CD4-positive, CD25-positive, alpha-beta regulatory T cell (primary cell): ENCODE data around the gene OSBPL7. TPM values are rescaled to one million over a fixed set of nuclear protein-coding genes. Genes with fewer than 3 reads are reported as not detected.
A peak's percentile ranks its signal among the peaks of the same experiment; 100 is the strongest.
"Not testable (repeated sequence)": the region's sequence is repeated elsewhere in the genome, so short reads cannot be mapped to it uniquely, and the experiment has no call there.

Source experiments
- ATAC-seq, 2 donors: fragments of 150-1000 bp; cut with Tn5 transposase; one replicate each; pipeline ENCODE4 v1.10.0; 2021; ENCODE audit warnings: low read depth in 2 of 2, moderate number of reproducible peaks in 2 of 2, moderate library complexity in 1 of 2
- DNase-seq, 3 donors: peaks; one replicate each; pipeline versions ENCODE4 v3.0.0 to v3.0.0-alpha.2; 2012 to 2022; ENCODE audit warnings: mixed read lengths in 1 of 3
- H3K27ac ChIP-seq: one replicate; pipeline ENCODE4 v1.7.0; 2013; ENCODE audit warnings: mild to moderate bottlenecking, low read length; ENCODE audit not compliant: insufficient read depth, poor library complexity, severe bottlenecking
- H3K27me3 ChIP-seq: one replicate; pipeline ENCODE4 v1.7.0; 2013; ENCODE audit warnings: low read length; ENCODE audit not compliant: control insufficient read depth, insufficient read depth
- H3K36me3 ChIP-seq: one replicate; pipeline ENCODE4 v1.7.0; 2013; ENCODE audit warnings: mild to moderate bottlenecking, low read length, moderate library complexity; ENCODE audit not compliant: control insufficient read depth, insufficient read depth
- H3K4me1 ChIP-seq: 2 replicates; pipeline ENCODE4 v1.7.0; 2013; ENCODE audit warnings: mild to moderate bottlenecking, low read length; ENCODE audit not compliant: insufficient read depth, control insufficient read depth, poor library complexity, severe bottlenecking
- H3K4me3 ChIP-seq: one replicate; pipeline ENCODE4 v1.7.0; 2013; ENCODE audit warnings: low read depth, mild to moderate bottlenecking, low read length, moderate library complexity
- H3K9me3 ChIP-seq, 2 experiments: 1 replicate in 1 of 2; 2 replicates in 1 of 2; pipeline ENCODE4 v1.7.0; 2013; ENCODE audit warnings: low read length in 2 of 2, mild to moderate bottlenecking in 1 of 2, moderate library complexity in 1 of 2; ENCODE audit not compliant: control insufficient read depth in 2 of 2
- H3K27ac Mint-ChIP-seq, 3 donors: one replicate each; pipeline ENCODE4 v1.8.0; 2020 to 2022; ENCODE audit warnings: mild to moderate bottlenecking in 3 of 3, mixed read lengths in 3 of 3, moderate library complexity in 2 of 3
- H3K27me3 Mint-ChIP-seq: one replicate; pipeline ENCODE4 v1.8.0; 2022; ENCODE audit warnings: mild to moderate bottlenecking, mixed read lengths
- H3K36me3 Mint-ChIP-seq: one replicate; pipeline ENCODE4 v1.8.0; 2020; ENCODE audit warnings: mixed read lengths
- H3K4me1 Mint-ChIP-seq, 4 donors: one replicate each; pipeline ENCODE4 v1.8.0; 2020 to 2022; ENCODE audit warnings: mixed read lengths in 4 of 4, mild to moderate bottlenecking in 1 of 4
- H3K4me3 Mint-ChIP-seq, 4 donors: one replicate each; pipeline ENCODE4 v1.8.0; 2020 to 2022; ENCODE audit warnings: mild to moderate bottlenecking in 4 of 4, mixed read lengths in 4 of 4, moderate library complexity in 3 of 4
- H3K9me3 Mint-ChIP-seq, 7 donors: one replicate each; pipeline ENCODE4 v1.8.0; 2020 to 2022; ENCODE audit warnings: mixed read lengths in 7 of 7, mild to moderate bottlenecking in 3 of 7, moderate library complexity in 2 of 7
- polyA plus RNA-seq, 4 donors: library from polyadenylated mRNA; unstranded; fragments of 300-500 nt; fragmentation: Illumina TruSeq; gene quantifications; one replicate each; pipeline ENCODE4 v1.2.3, GENCODE V29; 2021
- total RNA-seq: library from RNA; stranded (reverse); gene quantifications from one replicate; pipeline ENCODE4 v1.2.3, GENCODE V29; 2022

Gene OSBPL7
- total and polyA plus RNA-seq, 5 donors from 2014 or later: 2.1 to 46.1 (median 3.6) TPM

- ATAC-seq (no peak), DNase-seq (peak in 1 of 3 donors; percentile 9)
- peaks cover 0 to 9% (median 3%) of the 10 kb centered on the region in 4 donors for H3K4me1 Mint-ChIP-seq
- no peak overlapping the region for H3K4me3 Mint-ChIP-seq
- peaks cover 50% of the 10 kb centered on the region for H3K27me3 Mint-ChIP-seq
- Histone ChIP-seq H3K27ac (no peak overlapping the region), H3K4me3 (no peak overlapping the region), H3K4me1 (peaks cover 8% of the 10 kb centered on the region), H3K36me3 (no peaks in the 10 kb centered on the region), H3K9me3 (no peaks in the 10 kb centered on the region), H3K27me3 (peaks cover 21% of the 10 kb centered on the region)
- no peak overlapping the region for H3K27ac Mint-ChIP-seq
- no peaks in the 10 kb centered on the region for H3K36me3 Mint-ChIP-seq
- H3K9me3 Mint-ChIP-seq: peaks cover 0 to 2% (median 0%) of the 10 kb centered on the region in 7 donors
These were observed 36.0 kb downstream of the OSBPL7 start for GRCh38 chr17:47785538-47786123.

DNA sequence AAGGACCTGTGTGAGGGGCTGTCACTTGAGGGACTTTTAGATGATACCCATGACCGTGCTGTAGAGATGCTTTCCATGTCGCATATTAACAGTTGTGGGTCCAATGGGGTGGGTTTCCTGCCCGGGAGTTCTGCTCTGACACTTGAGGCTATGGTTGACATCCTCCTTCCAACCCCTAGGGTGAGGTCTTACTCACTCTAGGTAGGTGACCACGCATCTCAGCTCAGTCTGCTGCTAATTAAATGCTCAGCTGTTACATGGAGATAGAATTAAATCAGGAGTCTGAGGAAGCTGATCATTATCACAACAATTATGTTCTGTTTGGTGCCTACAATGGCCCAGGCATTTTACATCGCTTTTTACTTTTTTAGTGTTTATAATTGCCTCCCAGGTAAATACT, 40.2 kb downstream of the OSBPL7 start:
- Mint-ChIP-seq H3K27ac (no peak overlapping the region), H3K27me3 (peaks cover 50% of the 10 kb centered on the region), H3K36me3 (no peaks in the 10 kb centered on the region), H3K4me1 (peaks cover 0 to 6% (median 2%) of the 10 kb centered on the region in 4 donors), H3K9me3 (peaks cover 0 to 2% (median 0%) of the 10 kb centered on the region in 7 donors), H3K4me3 (no peak overlapping the region)
- H3K4me1 ChIP-seq: no peaks in the 10 kb centered on the region
- DNase-seq (no peak), ATAC-seq (no peak)
- H3K27me3 ChIP-seq: peaks cover 12% of the 10 kb centered on the region
- no peak overlapping the region for H3K4me3 ChIP-seq
- no peak overlapping the region for H3K27ac ChIP-seq
- H3K9me3 ChIP-seq: no peaks in the 10 kb centered on the region
- H3K36me3 ChIP-seq: no peaks in the 10 kb centered on the region

- ATAC-seq: no peak
These were observed 43.4 kb downstream of the OSBPL7 start for GRCh38 chr17:47778184-47778635.

GRCh38 chr17:47776330-47777197, 45.0 kb downstream of the OSBPL7 start:
- ATAC-seq: peak; percentile 69 to 75
- Mint-ChIP-seq H3K36me3 (no peaks in the 10 kb centered on the region), H3K27me3 (peaks cover 37% of the 10 kb centered on the region), H3K9me3 (peaks cover 0 to 12% (median 0%) of the 10 kb centered on the region in 7 donors), H3K4me3 (no peak overlapping the region), H3K4me1 (peaks cover 0 to 6% (median 2%) of the 10 kb centered on the region in 4 donors), H3K27ac (no peak overlapping the region)
- DNase-seq: peak in 2 of 3 donors; percentile 52 to 62
- H3K27ac ChIP-seq: no peak overlapping the region
- H3K27me3 ChIP-seq: peaks cover 5% of the 10 kb centered on the region
- H3K9me3 ChIP-seq: peaks cover 1 to 8% of the 10 kb centered on the region in 2 experiments
- H3K4me3 ChIP-seq: no peak overlapping the region
- H3K4me1 ChIP-seq: no peaks in the 10 kb centered on the region
- H3K36me3 ChIP-seq: no peaks in the 10 kb centered on the region

More at GRCh38 chr17:47778184-47778635, 43.4 kb downstream of the OSBPL7 start:
- no peak overlapping the region for H3K27ac ChIP-seq
- no peak for DNase-seq
- Mint-ChIP-seq H3K9me3 (peaks cover 0 to 3% (median 0%) of the 10 kb centered on the region in 7 donors), H3K4me3 (no peak overlapping the region), H3K27me3 (peaks cover 38% of the 10 kb centered on the region), H3K36me3 (no peaks in the 10 kb centered on the region), H3K27ac (no peak overlapping the region), H3K4me1 (peaks cover 0 to 6% (median 2%) of the 10 kb centered on the region in 4 donors)
- H3K27me3 ChIP-seq: peaks cover 5% of the 10 kb centered on the region
- H3K9me3 ChIP-seq: no peaks in the 10 kb centered on the region
- no peaks in the 10 kb centered on the region for H3K4me1 ChIP-seq
- H3K36me3 ChIP-seq: no peaks in the 10 kb centered on the region
- H3K4me3 ChIP-seq: no peak overlapping the region

GRCh38 chr17:47774987-47775580, 46.5 kb downstream of the OSBPL7 start:
- Mint-ChIP-seq H3K27ac (no peak overlapping the region), H3K36me3 (peaks cover 3% of the 10 kb centered on the region), H3K4me1 (peaks cover 0 to 6% (median 2%) of the 10 kb centered on the region in 4 donors), H3K9me3 (peaks cover 0 to 12% (median 4%) of the 10 kb centered on the region in 7 donors), H3K27me3 (peaks cover 39% of the 10 kb centered on the region), H3K4me3 (no peak overlapping the region)
- Histone ChIP-seq H3K27ac (no peak overlapping the region), H3K4me3 (no peak overlapping the region), H3K36me3 (no peaks in the 10 kb centered on the region), H3K9me3 (peaks cover 7 to 10% of the 10 kb centered on the region in 2 experiments), H3K27me3 (peaks cover 3% of the 10 kb centered on the region), H3K4me1 (no peaks in the 10 kb centered on the region)
- ATAC-seq (no peak), DNase-seq (no peak)

DNA sequence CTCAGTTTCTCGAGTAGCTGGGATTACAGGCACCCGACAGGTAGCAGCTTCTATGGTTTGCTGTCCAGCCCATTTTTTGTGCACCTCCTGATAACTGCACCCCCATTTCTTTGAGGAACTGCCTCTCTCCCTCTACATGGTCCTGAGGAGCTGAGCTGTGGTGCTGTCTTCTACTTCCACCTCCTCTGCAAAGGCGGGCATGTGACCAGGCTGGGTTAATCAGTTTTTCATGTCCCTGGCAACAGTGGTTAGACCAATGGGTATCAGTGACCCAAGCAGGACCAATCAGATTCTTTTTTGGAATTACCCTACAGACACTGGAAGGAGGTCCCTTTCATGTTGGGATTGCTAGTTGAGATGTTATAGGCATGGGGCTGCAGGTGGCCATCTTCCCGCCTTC, 47.3 kb downstream of the OSBPL7 start:
- no peaks in the 10 kb centered on the region for H3K4me1 ChIP-seq
- ATAC-seq (no peak), DNase-seq (no peak)
- Mint-ChIP-seq H3K4me3 (no peak overlapping the region), H3K27me3 (peaks cover 32% of the 10 kb centered on the region), H3K4me1 (peaks cover 0 to 6% (median 2%) of the 10 kb centered on the region in 4 donors), H3K36me3 (peaks cover 3% of the 10 kb centered on the region), H3K9me3 (peaks cover 0 to 12% (median 4%) of the 10 kb centered on the region in 7 donors), H3K27ac (no peak overlapping the region)
- H3K4me3 ChIP-seq: no peak overlapping the region
- H3K9me3 ChIP-seq: peaks cover 7 to 10% of the 10 kb centered on the region in 2 experiments
- no peaks in the 10 kb centered on the region for H3K36me3 ChIP-seq
- H3K27me3 ChIP-seq: peaks cover 3% of the 10 kb centered on the region
- no peak overlapping the region for H3K27ac ChIP-seq

GRCh38 chr17:47773649-47774048, 47.9 kb downstream of the OSBPL7 start:
- not testable (repeated sequence) for H3K27ac ChIP-seq, H3K4me3 ChIP-seq, ATAC-seq, H3K27ac Mint-ChIP-seq, H3K4me1 Mint-ChIP-seq, H3K36me3 ChIP-seq, H3K4me1 ChIP-seq, H3K4me3 Mint-ChIP-seq, DNase-seq, H3K36me3 Mint-ChIP-seq, H3K27me3 ChIP-seq
- Mint-ChIP-seq H3K27me3 (peaks cover 27% of the 10 kb centered on the region), H3K9me3 (peaks cover 0 to 12% (median 4%) of the 10 kb centered on the region in 7 donors)
- H3K9me3 ChIP-seq: peaks cover 7 to 10% of the 10 kb centered on the region in 2 experiments
